Measurements from ENCODE around the gene ESCO1. TPM values are rescaled to one million over a fixed set of nuclear protein-coding genes. Genes with fewer than 3 reads are reported as not detected.

ESCO1 gene
- total and polyA plus RNA-seq, 2 of the 13 experiments (the other 11 are each of a cell fraction or from before 2014, with no cell fraction given), result 6.3 to 19.4 TPM

GRCh38 chr18:21600526-21601410 lies at the start of gene ESCO1 (continued):
- TF ChIP-seq RBAK (CRISPR knock-in tag; IDR thresholded peaks at IDR 0.05) (no peak), ZNF205 (CRISPR knock-in tag; IDR thresholded peaks at IDR 0.05) (0 out of 2 replicates have a peak, but pooled peaks have one; percentile 17), MXI1 (IDR thresholded peaks at IDR 0.05; ENCODE audit: borderline replicate concordance, low read depth, low read length) (peak; percentile 69; the same call in 1 of the 3 replicates), ZMYM3 (CRISPR knock-in tag; IDR thresholded peaks at IDR 0.05) (peak; percentile 62; the same call in 1 of the 2 replicates), ADNP (CRISPR knock-in tag; IDR thresholded peaks at IDR 0.05) (peak; percentile 72; the same call in 1 of the 2 replicates), ZFP90 (CRISPR knock-in tag; IDR thresholded peaks at IDR 0.05; ENCODE audit: borderline replicate concordance) (no peak), ZNF7 (CRISPR knock-in tag; IDR thresholded peaks at IDR 0.05) (0 out of 2 replicates have a peak, but pooled peaks have one; percentile 16), AHDC1 (CRISPR knock-in tag; IDR thresholded peaks at IDR 0.05; ENCODE audit: borderline replicate concordance) (peak; percentile 50; the same call in 1 of the 2 replicates), ZNF761 (CRISPR knock-in tag; conservative IDR thresholded peaks at IDR 0.05) (peak; percentile 76), ZNF136 (CRISPR knock-in tag; IDR thresholded peaks at IDR 0.05; ENCODE audit: low read depth) (no peak), ZNF296 (CRISPR knock-in tag; conservative IDR thresholded peaks at IDR 0.05) (no peak), SALL2 (CRISPR knock-in tag; IDR thresholded peaks at IDR 0.05) (peak; percentile 94; the same call in 1 of the 2 replicates), SOX13 (IDR thresholded peaks at IDR 0.05) (no peak), SOX13 (CRISPR knock-in tag; conservative IDR thresholded peaks at IDR 0.05 in 1 of 2, IDR thresholded peaks at IDR 0.05 in 1 of 2) (peak in 1 of 2 experiments; percentile 76; a peak in 2 of 4 replicates), MAFF (IDR thresholded peaks at IDR 0.05; ENCODE audit: low read depth, low read length) (no peak), ZNF124 (CRISPR knock-in tag; IDR thresholded peaks at IDR 0.05) (peak; percentile 93), GFI1 (CRISPR knock-in tag; IDR thresholded peaks at IDR 0.05; ENCODE audit: borderline replicate concordance) (peak; percentile 89)
- TF ChIP-seq, protein P1, sequence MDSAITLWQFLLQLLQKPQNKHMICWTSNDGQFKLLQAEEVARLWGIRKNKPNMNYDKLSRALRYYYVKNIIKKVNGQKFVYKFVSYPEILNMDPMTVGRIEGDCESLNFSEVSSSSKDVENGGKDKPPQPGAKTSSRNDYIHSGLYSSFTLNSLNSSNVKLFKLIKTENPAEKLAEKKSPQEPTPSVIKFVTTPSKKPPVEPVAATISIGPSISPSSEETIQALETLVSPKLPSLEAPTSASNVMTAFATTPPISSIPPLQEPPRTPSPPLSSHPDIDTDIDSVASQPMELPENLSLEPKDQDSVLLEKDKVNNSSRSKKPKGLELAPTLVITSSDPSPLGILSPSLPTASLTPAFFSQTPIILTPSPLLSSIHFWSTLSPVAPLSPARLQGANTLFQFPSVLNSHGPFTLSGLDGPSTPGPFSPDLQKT (CRISPR knock-in tag; IDR thresholded peaks at IDR 0.05; ENCODE audit: borderline replicate concordance), result no peak
- TF ChIP-seq, protein P2, sequence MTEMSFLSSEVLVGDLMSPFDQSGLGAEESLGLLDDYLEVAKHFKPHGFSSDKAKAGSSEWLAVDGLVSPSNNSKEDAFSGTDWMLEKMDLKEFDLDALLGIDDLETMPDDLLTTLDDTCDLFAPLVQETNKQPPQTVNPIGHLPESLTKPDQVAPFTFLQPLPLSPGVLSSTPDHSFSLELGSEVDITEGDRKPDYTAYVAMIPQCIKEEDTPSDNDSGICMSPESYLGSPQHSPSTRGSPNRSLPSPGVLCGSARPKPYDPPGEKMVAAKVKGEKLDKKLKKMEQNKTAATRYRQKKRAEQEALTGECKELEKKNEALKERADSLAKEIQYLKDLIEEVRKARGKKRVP (CRISPR knock-in tag; IDR thresholded peaks at IDR 0.05), result peak in 1 of 2 experiments; percentile 71; a peak in 2 of 4 replicates
